AML-193 (cell line): ENCODE data around the gene NPTXR.

ENCODE experiments used
- DNase-seq, 2 experiments: peaks; one replicate each; lab custom pipeline; 2025; lab: John Stamatoyannopoulos, UW

The NPTXR gene

GRCh38 chr22:38843657-38844314 lies at the start of gene NPTXR:
Gene NPTXR (minus strand): TSS chr22:38844028.
- peak; percentile 11 to 33 for DNase-seq

GRCh38 chr22:38891256-38891655 lies 47.4 kb upstream of the NPTXR start:
- no peak for DNase-seq

GRCh38 chr22:38890377-38890776 lies 46.5 kb upstream of the NPTXR start:
- no peak for DNase-seq

GRCh38 chr22:38886333-38886732 lies 42.5 kb upstream of the NPTXR start:
- no peak for DNase-seq

- DNase-seq = no peak
Observed at GRCh38 chr22:38882972-38883622, 39.3 kb upstream of the NPTXR start.

GRCh38 chr22:38881997-38882879 lies 38.4 kb upstream of the NPTXR start:
- DNase-seq = no peak

- no peak for DNase-seq
Observed at GRCh38 chr22:38881464-38881871, 37.6 kb upstream of the NPTXR start.

GRCh38 chr22:38879961-38880360 lies 36.1 kb upstream of the NPTXR start:
- DNase-seq = no peak

- DNase-seq = no peak
Observed at GRCh38 chr22:38879108-38879729, 35.4 kb upstream of the NPTXR start.

GRCh38 chr22:38878001-38878400 lies 34.2 kb upstream of the NPTXR start:
- DNase-seq = no peak

- DNase-seq = no peak
Observed at GRCh38 chr22:38874529-38875222, 30.8 kb upstream of the NPTXR start.

- no peak for DNase-seq
Observed at GRCh38 chr22:38873469-38874411, 29.9 kb upstream of the NPTXR start.

GRCh38 chr22:38872831-38873248 lies 29.0 kb upstream of the NPTXR start:
- no peak for DNase-seq

GRCh38 chr22:38872172-38872830 lies 28.5 kb upstream of the NPTXR start, which contains the start of gene CBX6:
Gene CBX6 (minus strand): TSS chr22:38872216. CDS start chr22:38872190, 26 bp downstream.
- peak; percentile 73 to 80 for DNase-seq

GRCh38 chr22:38871360-38872171 lies 27.7 kb upstream of the NPTXR start:
- DNase-seq = peak in 1 of 2 experiments; percentile 7

- DNase-seq = no peak
Observed at GRCh38 chr22:38870791-38871359, 27.0 kb upstream of the NPTXR start.

GRCh38 chr22:38870312-38870741 lies 26.5 kb upstream of the NPTXR start:
- peak; percentile 66 to 82 for DNase-seq

GRCh38 chr22:38869663-38870062 lies 25.8 kb upstream of the NPTXR start:
- no peak for DNase-seq
